Measurements from ENCODE around the gene DUOXA2.

DNA sequence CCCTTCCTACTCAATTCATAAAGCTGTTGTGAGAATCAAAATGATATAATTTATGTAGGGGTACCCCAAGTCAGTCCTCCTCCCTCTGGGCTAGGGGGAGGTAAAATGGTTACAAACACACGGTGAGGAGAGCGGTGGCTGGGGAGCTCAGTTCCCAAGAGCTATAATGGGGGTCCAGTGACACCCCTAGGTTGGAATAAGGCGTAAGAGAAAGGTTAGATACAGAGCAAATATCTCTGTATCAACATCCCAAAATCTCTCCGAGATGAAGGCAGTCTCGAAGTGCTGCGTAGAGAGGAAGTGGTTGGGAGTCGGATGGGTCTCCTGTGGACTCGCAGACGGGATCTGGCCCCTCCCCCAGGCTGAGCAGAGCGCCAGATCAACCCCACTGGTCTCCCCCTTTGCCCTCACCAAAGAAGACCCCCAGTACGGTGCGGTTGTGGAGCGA is 2.0 kb upstream of the DUOXA2 start:
- no peak for TF ChIP-seq EP300 (conservative IDR thresholded peaks at IDR 0.05; ENCODE audit: poor library complexity, severe bottlenecking)
- no peak for TF ChIP-seq SMC3 (conservative IDR thresholded peaks at IDR 0.05; ENCODE audit: poor library complexity)
- TF ChIP-seq, protein P1, sequence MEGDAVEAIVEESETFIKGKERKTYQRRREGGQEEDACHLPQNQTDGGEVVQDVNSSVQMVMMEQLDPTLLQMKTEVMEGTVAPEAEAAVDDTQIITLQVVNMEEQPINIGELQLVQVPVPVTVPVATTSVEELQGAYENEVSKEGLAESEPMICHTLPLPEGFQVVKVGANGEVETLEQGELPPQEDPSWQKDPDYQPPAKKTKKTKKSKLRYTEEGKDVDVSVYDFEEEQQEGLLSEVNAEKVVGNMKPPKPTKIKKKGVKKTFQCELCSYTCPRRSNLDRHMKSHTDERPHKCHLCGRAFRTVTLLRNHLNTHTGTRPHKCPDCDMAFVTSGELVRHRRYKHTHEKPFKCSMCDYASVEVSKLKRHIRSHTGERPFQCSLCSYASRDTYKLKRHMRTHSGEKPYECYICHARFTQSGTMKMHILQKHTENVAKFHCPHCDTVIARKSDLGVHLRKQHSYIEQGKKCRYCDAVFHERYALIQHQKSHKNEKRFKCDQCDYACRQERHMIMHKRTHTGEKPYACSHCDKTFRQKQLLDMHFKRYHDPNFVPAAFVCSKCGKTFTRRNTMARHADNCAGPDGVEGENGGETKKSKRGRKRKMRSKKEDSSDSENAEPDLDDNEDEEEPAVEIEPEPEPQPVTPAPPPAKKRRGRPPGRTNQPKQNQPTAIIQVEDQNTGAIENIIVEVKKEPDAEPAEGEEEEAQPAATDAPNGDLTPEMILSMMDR (IDR thresholded peaks at IDR 0.05; ENCODE audit: poor library complexity, severe bottlenecking) = no peak
- no peak for TF ChIP-seq TAF1 (IDR thresholded peaks at IDR 0.05; ENCODE audit: low read depth)
- TF ChIP-seq RAD21 (conservative IDR thresholded peaks at IDR 0.05) = no peak
- no peak for TF ChIP-seq EZH2 (IDR thresholded peaks at IDR 0.05; ENCODE audit: borderline replicate concordance, insufficient read depth, low read length, poor library complexity, severe bottlenecking)
- TF ChIP-seq, protein P2, sequence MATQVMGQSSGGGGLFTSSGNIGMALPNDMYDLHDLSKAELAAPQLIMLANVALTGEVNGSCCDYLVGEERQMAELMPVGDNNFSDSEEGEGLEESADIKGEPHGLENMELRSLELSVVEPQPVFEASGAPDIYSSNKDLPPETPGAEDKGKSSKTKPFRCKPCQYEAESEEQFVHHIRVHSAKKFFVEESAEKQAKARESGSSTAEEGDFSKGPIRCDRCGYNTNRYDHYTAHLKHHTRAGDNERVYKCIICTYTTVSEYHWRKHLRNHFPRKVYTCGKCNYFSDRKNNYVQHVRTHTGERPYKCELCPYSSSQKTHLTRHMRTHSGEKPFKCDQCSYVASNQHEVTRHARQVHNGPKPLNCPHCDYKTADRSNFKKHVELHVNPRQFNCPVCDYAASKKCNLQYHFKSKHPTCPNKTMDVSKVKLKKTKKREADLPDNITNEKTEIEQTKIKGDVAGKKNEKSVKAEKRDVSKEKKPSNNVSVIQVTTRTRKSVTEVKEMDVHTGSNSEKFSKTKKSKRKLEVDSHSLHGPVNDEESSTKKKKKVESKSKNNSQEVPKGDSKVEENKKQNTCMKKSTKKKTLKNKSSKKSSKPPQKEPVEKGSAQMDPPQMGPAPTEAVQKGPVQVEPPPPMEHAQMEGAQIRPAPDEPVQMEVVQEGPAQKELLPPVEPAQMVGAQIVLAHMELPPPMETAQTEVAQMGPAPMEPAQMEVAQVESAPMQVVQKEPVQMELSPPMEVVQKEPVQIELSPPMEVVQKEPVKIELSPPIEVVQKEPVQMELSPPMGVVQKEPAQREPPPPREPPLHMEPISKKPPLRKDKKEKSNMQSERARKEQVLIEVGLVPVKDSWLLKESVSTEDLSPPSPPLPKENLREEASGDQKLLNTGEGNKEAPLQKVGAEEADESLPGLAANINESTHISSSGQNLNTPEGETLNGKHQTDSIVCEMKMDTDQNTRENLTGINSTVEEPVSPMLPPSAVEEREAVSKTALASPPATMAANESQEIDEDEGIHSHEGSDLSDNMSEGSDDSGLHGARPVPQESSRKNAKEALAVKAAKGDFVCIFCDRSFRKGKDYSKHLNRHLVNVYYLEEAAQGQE (IDR thresholded peaks at IDR 0.05; ENCODE audit: borderline replicate concordance) = no peak
- peak; percentile 48 for TF ChIP-seq POLR2AphosphoS5 (IDR thresholded peaks at IDR 0.05)
